PFSK-1 (cell line): ENCODE data around the gene SKAP2.

Experiments
- POLR2AphosphoS5 ChIP-seq: IDR thresholded peaks from 2 replicates; pipeline ENCODE4 v1.6.1; 2012; ENCODE audit warnings: low read depth, mild to moderate bottlenecking, control low read depth, low read length, moderate library complexity
- TAF1 ChIP-seq: IDR thresholded peaks from 2 replicates; pipeline ENCODE4 v1.6.1; 2012; ENCODE audit warnings: low read length, control low read depth, borderline replicate concordance; ENCODE audit not compliant: insufficient read depth

DNA sequence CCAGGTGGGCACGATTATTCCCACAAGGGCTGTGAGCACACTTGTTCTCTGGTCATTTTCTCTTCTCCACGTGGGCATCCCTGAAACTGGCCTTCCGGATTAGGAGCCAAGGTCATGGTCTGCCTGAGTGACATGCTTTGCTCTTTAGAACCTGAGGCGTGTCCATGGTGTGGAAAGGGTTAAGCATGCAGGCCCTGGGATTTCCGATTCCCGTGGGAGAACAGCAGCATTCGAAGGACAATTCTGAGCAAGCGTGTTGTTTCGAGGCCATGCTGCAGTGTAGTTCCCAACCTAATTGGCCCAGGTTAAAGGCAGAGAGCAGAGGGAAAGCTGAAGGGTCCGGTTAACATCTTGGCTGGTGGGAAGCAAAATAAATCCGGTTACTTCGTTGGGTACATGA, 245.9 kb downstream of the SKAP2 start:
- TF ChIP-seq TAF1 = no peak
- TF ChIP-seq POLR2AphosphoS5 = no peak
